H1 (cell line): ENCODE measurements around the gene RNASET2. TPM values are rescaled to one million over a fixed set of nuclear protein-coding genes. Genes with fewer than 3 reads are reported as not detected.

Experiments
- CTCF ChIA-PET: fragments of 300-600 bp; sonication (Branson Sonifier 250); formaldehyde crosslinking; loops from one replicate; lab custom pipeline; 2021; ENCODE audit not compliant: partially characterized antibody; lab: Charles Lee
- POLR2A ChIA-PET: fragments of 300-600 bp; sonication (Branson Sonifier 250); formaldehyde crosslinking; loops from one replicate; lab custom pipeline; 2021; ENCODE audit warnings: inconsistent platforms; ENCODE audit not compliant: partially characterized antibody; lab: Charles Lee
- DNase-seq, 2 experiments: peaks; one replicate each; pipeline versions ENCODE4 v3.0.0 to v3.0.0-alpha.2; 2010 to 2022; ENCODE audit warnings: low spot score in 2 of 2, low read depth in 1 of 2, mixed read lengths in 1 of 2
- FAIRE-seq: peaks from 2 replicates; lab custom pipeline; 2011; peaks lifted over from hg19 to GRCh38; lab: Jason Lieb, UNC
- H2AFZ ChIP-seq: 2 replicates; pipeline ENCODE4 v1.8.1; 2012; ENCODE audit warnings: low read length, inconsistent platforms
- H2AK5ac ChIP-seq: 2 replicates; pipeline ENCODE4 v1.6.1; 2013; ENCODE audit warnings: low read depth, low read length
- H2BK120ac ChIP-seq: replicated peaks from 2 replicates; pipeline ENCODE3; 2013; ENCODE audit warnings: low read depth, low read length, inconsistent platforms
- H2BK12ac ChIP-seq: 2 replicates; pipeline ENCODE4 v1.6.1; 2013; ENCODE audit warnings: low read depth, low read length
- H2BK15ac ChIP-seq: 2 replicates; pipeline ENCODE4 v1.6.1; 2013; ENCODE audit warnings: low read length
- H2BK20ac ChIP-seq: 2 replicates; pipeline ENCODE4 v1.6.1; 2013; ENCODE audit warnings: low read length
- H2BK5ac ChIP-seq: 2 replicates; pipeline ENCODE4 v1.6.1; 2013; ENCODE audit warnings: low read depth, low read length
- H3K14ac ChIP-seq: 2 replicates; pipeline ENCODE4 v1.6.1; 2013; ENCODE audit warnings: inconsistent platforms; ENCODE audit not compliant: insufficient read length
- H3K18ac ChIP-seq: 2 replicates; pipeline ENCODE4 v1.6.1; 2013; ENCODE audit warnings: low read length; ENCODE audit errors: extremely low read depth
- H3K23ac ChIP-seq: 2 replicates; pipeline ENCODE4 v1.6.1; 2013; ENCODE audit warnings: inconsistent platforms; ENCODE audit not compliant: insufficient read length
- H3K23me2 ChIP-seq: 2 replicates; pipeline ENCODE4 v1.6.1; 2013; ENCODE audit warnings: low read depth, low read length
- H3K27ac ChIP-seq: 2 replicates; pipeline ENCODE4 v1.6.1; 2011; ENCODE audit warnings: low read depth, low read length, inconsistent platforms
- H3K27me3 ChIP-seq, 4 experiments: replicated peaks in 1 of 4; 1 replicate in 1 of 4; 2 replicates in 3 of 4; pipeline versions ENCODE4 v1.6.1 to v1.8.1; 2011 to 2013; ENCODE audit warnings: low read length in 3 of 4, mild to moderate bottlenecking in 3 of 4, inconsistent platforms in 2 of 4, mixed read lengths in 2 of 4, moderate library complexity in 1 of 4; ENCODE audit not compliant: control insufficient read depth in 3 of 4, insufficient read depth in 3 of 4; ENCODE audit errors: extremely low read depth in 1 of 4
- H3K36me3 ChIP-seq, 4 experiments: 2 replicates each; pipeline versions ENCODE4 v1.6.1 to v1.8.1; 2011 to 2013; ENCODE audit warnings: mild to moderate bottlenecking in 4 of 4, low read length in 3 of 4, moderate library complexity in 2 of 4, control low read depth in 1 of 4, inconsistent platforms in 1 of 4; ENCODE audit not compliant: insufficient read depth in 4 of 4, control insufficient read depth in 2 of 4
- H3K4ac ChIP-seq: replicated peaks from 2 replicates; pipeline ENCODE3; 2013; ENCODE audit warnings: low read length, low read depth, mixed read lengths, inconsistent platforms; ENCODE audit not compliant: insufficient read length
- H3K4me1 ChIP-seq, 4 experiments: replicated peaks in 1 of 4; 1 replicate in 1 of 4; 2 replicates in 3 of 4; pipeline versions ENCODE4 v1.6.1 to v1.8.1; 2011 to 2013; ENCODE audit warnings: low read length in 3 of 4, inconsistent platforms in 2 of 4, mixed read lengths in 1 of 4; ENCODE audit not compliant: insufficient read depth in 4 of 4, control insufficient read depth in 3 of 4
- H3K4me2 ChIP-seq, 2 experiments: 2 replicates each; pipeline versions ENCODE4 v1.6.1 to v1.8.1; 2011 to 2013; ENCODE audit warnings: low read depth in 2 of 2, low read length in 2 of 2, control low read depth in 1 of 2, inconsistent platforms in 1 of 2, mild to moderate bottlenecking in 1 of 2; ENCODE audit not compliant: insufficient read depth in 1 of 2
- H3K4me3 ChIP-seq, 4 experiments: fragments of 200-600, 300-600 bp in 1 of 4; sonication (generic), shearing (Covaris generic), sonication (Bioruptor Twin) in 1 of 4; 2 replicates each; pipeline versions ENCODE4 v1.5.1 to v1.8.1; 2011 to 2016; ENCODE audit warnings: low read length in 4 of 4, low read depth in 3 of 4, control low read depth in 2 of 4, inconsistent platforms in 2 of 4, mild to moderate bottlenecking in 2 of 4, mixed read lengths in 1 of 4, moderate library complexity in 1 of 4; ENCODE audit not compliant: insufficient read depth in 2 of 4; ENCODE audit errors: extremely low read depth in 1 of 4
- H3K56ac ChIP-seq: replicated peaks from 2 replicates; pipeline ENCODE3; 2013; ENCODE audit warnings: low read depth, mild to moderate bottlenecking, mixed read lengths, low read length, inconsistent platforms; ENCODE audit not compliant: insufficient read length
- H3K79me1 ChIP-seq: 2 replicates; pipeline ENCODE4 v1.6.1; 2013; ENCODE audit warnings: low read depth, low read length, control low read depth
- H3K79me2 ChIP-seq, 2 experiments: 2 replicates each; pipeline versions ENCODE4 v1.6.1 to v1.8.1; 2012 to 2013; ENCODE audit warnings: low read length in 2 of 2, mild to moderate bottlenecking in 2 of 2, inconsistent platforms in 1 of 2; ENCODE audit not compliant: insufficient read depth in 2 of 2, control insufficient read depth in 1 of 2
- H3K9ac ChIP-seq, 4 experiments: replicated peaks in 1 of 4; 1 replicate in 1 of 4; 2 replicates in 3 of 4; pipeline versions ENCODE4 v1.6.1 to v1.8.1; 2011 to 2013; ENCODE audit warnings: low read depth in 3 of 4, low read length in 3 of 4, control low read depth in 2 of 4, mild to moderate bottlenecking in 2 of 4, moderate library complexity in 2 of 4, inconsistent platforms in 1 of 4; ENCODE audit errors: extremely low read depth in 1 of 4
- H3K9me3 ChIP-seq, 2 experiments: 2 replicates each; pipeline versions ENCODE4 v1.6.1 to v1.8.1; 2012 to 2013; ENCODE audit warnings: mild to moderate bottlenecking in 2 of 2, moderate library complexity in 2 of 2, control low read depth in 1 of 2, inconsistent platforms in 1 of 2, low read depth in 1 of 2, low read length in 1 of 2, mixed read lengths in 1 of 2; ENCODE audit not compliant: insufficient read depth in 2 of 2
- H4K20me1 ChIP-seq, 2 experiments: replicated peaks in 1 of 2; 2 replicates each; pipeline versions ENCODE3 to v1.8.1; 2011 to 2013; ENCODE audit warnings: inconsistent platforms in 2 of 2, low read length in 2 of 2, mild to moderate bottlenecking in 1 of 2; ENCODE audit not compliant: insufficient read depth in 2 of 2, control insufficient read depth in 1 of 2
- H4K5ac ChIP-seq: 2 replicates; pipeline ENCODE4 v1.6.1; 2013; ENCODE audit warnings: low read length, low read depth, mixed read lengths, inconsistent platforms; ENCODE audit not compliant: insufficient read length
- H4K8ac ChIP-seq: 2 replicates; pipeline ENCODE4 v1.8.0; 2013; ENCODE audit warnings: mild to moderate bottlenecking, moderate library complexity, low read length, inconsistent platforms; ENCODE audit not compliant: insufficient read depth; ENCODE audit errors: extremely low read depth
- H4K91ac ChIP-seq: replicated peaks from 2 replicates; pipeline ENCODE3; 2013; ENCODE audit warnings: low read length, mixed read lengths, inconsistent platforms; ENCODE audit not compliant: insufficient read length
- PHF8 ChIP-seq: fragments of 200-600 bp; sonication (generic); conservative IDR thresholded peaks from 2 replicates; pipeline ENCODE4 v1.7.1; 2012; ENCODE audit warnings: low read depth, mild to moderate bottlenecking, inconsistent platforms, low read length, moderate library complexity
- TAF1 ChIP-seq: IDR thresholded peaks from 2 replicates; pipeline ENCODE4 v1.6.1; 2011; ENCODE audit warnings: mild to moderate bottlenecking, low read depth, low read length
- WGBS, 2 experiments: shearing (Covaris generic) in 1 of 2; methylation state at CpG; one replicate each; pipeline versions ENCODE4 v1.1.6 to v1.1.7; 2013 to 2015; ENCODE audit warnings: low lambda C conversion rate in 2 of 2, mixed read lengths in 2 of 2, inconsistent platforms in 1 of 2, low coverage in 1 of 2, missing lambda C conversion rate in 1 of 2; ENCODE audit not compliant: insufficient replicate concordance in 2 of 2, insufficient coverage in 1 of 2, insufficient read length in 1 of 2; ENCODE audit errors: extremely low coverage in 1 of 2, missing lambda C conversion rate in 1 of 2; 5-methylcytosine and 5-hydroxymethylcytosine counted together
- polyA plus RNA-seq, 7 experiments: library from polyadenylated mRNA; depleted of rRNA in 3 of 7; stranded (reverse) in 5 of 7; unstranded in 2 of 7; fragments of >200 nt in 5 of 7; fragments of 200-250 nt in 2 of 7; gene quantifications; 1 replicate in 5 of 7; 2 replicates in 1 of 7; 4 replicates in 1 of 7; pipeline versions ENCODE4 v1.2.1 to v1.2.3, GENCODE V29; 2011 to 2013; ENCODE audit warnings: missing spikeins in 2 of 7, mixed read lengths in 2 of 7
- total RNA-seq: library from RNA; stranded (reverse); fragmentation: NEBNext Ultra II Directional; extraction: Animal tissue kit (Norgen Biotek cat#: 25700); gene quantifications from 2 replicates; pipeline ENCODE4 v1.2.1, GENCODE V29; 2021

The RNASET2 gene
- total and polyA plus RNA-seq, 2 of the 8 experiments (the other 6 are each of a cell fraction or from before 2014, with no cell fraction given) = 15.7 to 22.9 TPM

DNA sequence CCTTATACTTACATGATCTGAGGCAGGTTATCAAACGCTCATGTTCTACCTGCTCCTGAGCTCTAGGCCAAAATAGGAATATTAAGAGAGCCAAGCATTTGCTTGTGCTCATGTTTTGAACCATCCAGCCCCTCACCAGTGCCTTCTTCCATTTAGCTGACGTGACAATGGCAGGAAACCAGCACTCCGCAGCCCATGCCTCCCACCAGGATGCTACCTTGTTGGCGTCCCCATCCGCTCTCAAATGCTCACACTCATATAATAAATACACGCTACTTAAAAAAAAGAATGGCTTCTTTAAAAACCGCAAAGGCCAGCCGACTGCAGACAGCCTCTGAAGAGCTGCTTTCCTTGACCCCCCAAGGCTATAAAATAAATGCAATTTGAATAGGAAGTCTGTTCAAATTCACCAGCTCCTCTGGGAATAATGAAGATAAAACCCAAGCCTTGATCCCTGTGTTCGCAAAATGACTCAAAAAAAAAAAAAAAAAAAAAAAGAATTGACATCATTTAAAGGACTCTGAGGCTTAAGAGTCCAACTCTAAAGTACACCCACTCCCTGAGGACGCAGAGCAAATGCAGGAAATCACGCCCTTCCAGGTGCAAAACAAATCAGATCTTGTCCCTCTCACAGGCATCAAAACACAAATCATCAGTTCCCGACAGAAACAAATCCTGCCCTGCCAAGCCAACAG lies 29.0 kb downstream of the RNASET2 start:
- Histone ChIP-seq H2BK120ac (no peak overlapping the region), H3K9me3 (no peaks in the 10 kb centered on the region), H3K27ac (no peak overlapping the region), H3K23ac (no peak overlapping the region), H4K8ac (no peak overlapping the region), H3K9ac (no peak overlapping the region), H3K27me3 (no peaks in the 10 kb centered on the region), H3K56ac (no peak overlapping the region), H4K20me1 (peaks cover 0 to 7% of the 10 kb centered on the region in 2 experiments), H2BK15ac (no peak overlapping the region), H3K79me1 (no peaks in the 10 kb centered on the region), H3K4me1 (no peaks in the 10 kb centered on the region), H3K4ac (no peak overlapping the region), H4K5ac (no peak overlapping the region), H2BK12ac (no peak overlapping the region), H3K4me2 (no peak overlapping the region), H3K18ac (no peak overlapping the region), H3K4me3 (no peak overlapping the region), H2AK5ac (no peak overlapping the region), H2AFZ (no peak overlapping the region), H3K23me2 (no peaks in the 10 kb centered on the region), H4K91ac (no peak overlapping the region), H2BK20ac (no peak overlapping the region), H3K79me2 (no peaks in the 10 kb centered on the region), H3K14ac (no peak overlapping the region), H3K36me3 (no peaks in the 10 kb centered on the region; a peak in 1 of 8 replicates), H2BK5ac (no peak overlapping the region)
- FAIRE-seq (no peak), DNase-seq (no peak)
- ChIA-PET CTCF (interaction anchor here (0.7 to 1.7 kb wide), 7 partner anchors 9 to 74 kb away, joined by 3 to 5 read pairs (median 4); no protein-coding TSS in a partner anchor), POLR2A (interaction anchor here (1.5 kb wide), 1 partner anchor 10 kb away, joined by 5 read pairs; no protein-coding TSS in a partner anchor)
- WGBS, 2 experiments = 93% methylated on average over 11 of the region's 12 CpGs; no CpG with 5 or more reads in 1 of the 2 experiments
- TF ChIP-seq PHF8 (no peak), TAF1 (no peak)
